Stimulated activated CD4-positive, alpha-beta T cell treated with anti-CD3 and anti-CD28 coated beads, TNF-alpha, amount 100 ng/mL, for 1 hour (primary cell): ENCODE measurements around the gene HSPA6.
"Not testable (repeated sequence)": the region's sequence is repeated elsewhere in the genome, so short reads cannot be mapped to it uniquely, and the experiment has no call there.

ENCODE experiments used
- DNase-seq, 3 donors: peaks; one replicate each; pipeline ENCODE4 v3.0.0-alpha.2; 2020; ENCODE audit warnings: low read depth in 3 of 3, low spot score in 1 of 3

HSPA6 gene

GRCh38 chr1:161531986-161532643 lies 7.8 kb downstream of the HSPA6 start:
- no peak for DNase-seq

- not testable (repeated sequence) for DNase-seq
Observed at GRCh38 chr1:161532644-161533567, 8.6 kb downstream of the HSPA6 start.

- DNase-seq: not testable (repeated sequence)
Observed at GRCh38 chr1:161537068-161537669, 12.8 kb downstream of the HSPA6 start.

GRCh38 chr1:161538925-161539479 lies 14.7 kb downstream of the HSPA6 start:
- DNase-seq: not testable (repeated sequence)

DNA sequence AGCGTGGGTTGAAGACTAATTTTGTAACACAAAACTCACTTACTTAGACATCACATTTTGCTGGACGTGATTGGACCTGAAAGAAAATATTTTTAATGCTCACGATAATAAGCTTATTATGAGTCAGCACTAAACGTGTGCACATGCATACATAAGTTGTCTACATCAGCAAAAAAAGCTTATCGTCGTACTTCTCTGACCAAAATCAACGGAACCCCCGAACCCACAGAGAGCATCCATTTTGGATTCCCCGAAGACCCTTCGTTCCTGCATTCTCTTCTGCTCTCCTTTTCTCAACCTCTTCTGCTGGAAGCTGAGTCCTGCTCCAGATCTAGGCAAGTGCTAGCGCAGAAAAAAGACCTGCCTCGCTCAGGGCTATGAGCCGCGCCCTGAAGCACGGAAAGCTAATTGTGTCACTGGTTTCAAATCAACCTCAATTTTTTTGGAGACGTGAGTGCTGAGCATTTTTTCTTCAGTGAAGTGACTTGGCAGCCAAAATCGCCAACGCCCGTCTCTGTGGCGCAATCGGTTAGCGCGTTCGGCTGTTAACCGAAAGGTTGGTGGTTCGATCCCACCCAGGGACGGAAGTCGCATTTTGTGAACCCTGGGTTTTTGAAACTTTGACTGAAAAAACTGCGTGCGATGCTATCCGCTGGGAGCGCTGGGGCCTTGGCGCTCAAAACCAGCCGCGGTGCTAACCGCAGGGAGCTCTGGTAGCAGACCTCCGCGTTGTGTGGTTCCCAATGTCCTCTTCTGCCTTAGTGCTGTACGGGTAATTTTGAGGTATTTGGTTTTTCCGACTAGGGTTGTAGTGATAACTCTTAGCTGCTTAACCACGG lies 15.6 kb downstream of the HSPA6 start:
- peak; percentile 72 to 100 (median 88) for DNase-seq

- DNase-seq: not testable (repeated sequence)
Observed at GRCh38 chr1:161540570-161540960, 16.2 kb downstream of the HSPA6 start.

GRCh38 chr1:161542091-161542559 lies 17.8 kb downstream of the HSPA6 start:
- DNase-seq: not testable (repeated sequence)

DNA sequence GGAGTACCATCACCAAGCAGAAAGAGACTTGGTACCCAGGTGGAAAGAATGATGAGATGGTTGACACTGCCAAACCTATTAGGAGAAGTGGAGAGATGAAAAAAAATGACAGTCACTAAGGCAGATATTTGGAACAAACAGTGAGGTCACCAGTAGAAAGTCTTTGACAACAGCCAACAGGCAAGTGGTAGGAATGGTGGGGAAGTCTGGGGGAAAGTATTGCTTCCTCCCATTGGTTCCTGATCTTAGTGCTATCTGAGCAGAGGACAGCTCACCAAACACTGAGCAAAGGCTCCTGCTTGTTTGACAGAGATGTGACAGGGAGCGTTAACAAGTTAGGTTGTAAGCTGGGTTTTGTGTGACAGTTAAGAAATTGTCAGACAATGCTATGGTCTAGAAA lies 18.8 kb downstream of the HSPA6 start:
- DNase-seq: not testable (repeated sequence)

DNA sequence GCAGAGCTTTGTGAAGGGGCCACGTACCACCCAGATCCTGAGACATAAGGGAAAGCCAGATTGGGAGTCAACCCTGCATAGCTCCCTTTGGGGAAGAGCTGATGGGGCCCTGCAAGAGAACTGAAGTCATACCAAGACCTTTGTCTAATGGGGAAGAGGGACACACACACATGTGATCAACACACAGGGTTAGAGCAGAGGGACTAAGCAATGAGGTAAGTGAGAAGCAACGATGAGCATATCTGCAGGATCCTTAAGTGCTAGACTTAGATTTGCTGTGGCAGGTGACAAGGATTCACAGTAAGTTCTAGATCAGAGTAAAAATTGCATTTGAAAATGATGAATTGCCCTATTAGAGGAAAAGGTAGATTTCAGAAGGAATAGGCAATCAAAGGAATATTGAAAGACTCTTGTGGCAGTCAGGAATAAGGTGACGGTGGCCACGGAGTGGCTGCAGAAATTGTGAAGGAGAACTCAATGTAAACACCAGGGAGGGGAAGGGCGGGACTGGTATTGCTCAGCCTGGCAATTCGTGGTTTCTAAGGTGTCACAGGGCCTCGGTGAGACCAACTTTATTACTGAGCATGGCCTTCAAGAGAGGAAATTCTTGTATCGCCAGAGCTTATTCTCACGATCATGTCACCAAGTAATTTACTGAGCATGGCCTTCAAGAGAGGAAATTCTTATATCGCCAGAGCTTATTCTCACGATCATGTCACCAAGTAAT lies 20.8 kb downstream of the HSPA6 start:
- not testable (repeated sequence) for DNase-seq

- not testable (repeated sequence) for DNase-seq
Observed at GRCh38 chr1:161547995-161548741, 23.8 kb downstream of the HSPA6 start.

GRCh38 chr1:161548749-161549406 lies 24.5 kb downstream of the HSPA6 start:
- not testable (repeated sequence) for DNase-seq

DNA sequence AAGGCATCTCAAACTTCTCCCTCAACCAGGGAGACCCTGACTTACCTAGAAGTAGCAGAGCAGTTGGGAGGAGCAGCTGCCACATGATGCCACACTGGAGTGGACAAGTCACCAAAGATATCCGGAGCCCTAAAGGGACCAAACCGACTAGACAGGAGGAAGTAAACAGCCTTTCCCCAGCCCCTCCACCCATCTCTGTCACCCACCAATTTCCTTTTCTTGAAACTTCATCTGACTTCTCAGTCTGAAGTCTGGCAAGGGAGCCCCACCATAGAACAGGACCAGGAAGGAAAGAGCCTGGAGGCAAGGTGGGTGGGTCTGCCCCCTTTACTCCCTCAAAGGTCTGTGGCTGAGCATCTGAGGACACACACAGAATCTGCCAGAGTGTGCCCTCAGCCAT lies 25.3 kb downstream of the HSPA6 start, which contains the start of gene FCGR3A:
Gene FCGR3A, minus strand, starts transcription at position 167 of the 400 bp plus-strand sequence. Its CDS starts 82 bp downstream, at position 85.
- no peak for DNase-seq

DNA sequence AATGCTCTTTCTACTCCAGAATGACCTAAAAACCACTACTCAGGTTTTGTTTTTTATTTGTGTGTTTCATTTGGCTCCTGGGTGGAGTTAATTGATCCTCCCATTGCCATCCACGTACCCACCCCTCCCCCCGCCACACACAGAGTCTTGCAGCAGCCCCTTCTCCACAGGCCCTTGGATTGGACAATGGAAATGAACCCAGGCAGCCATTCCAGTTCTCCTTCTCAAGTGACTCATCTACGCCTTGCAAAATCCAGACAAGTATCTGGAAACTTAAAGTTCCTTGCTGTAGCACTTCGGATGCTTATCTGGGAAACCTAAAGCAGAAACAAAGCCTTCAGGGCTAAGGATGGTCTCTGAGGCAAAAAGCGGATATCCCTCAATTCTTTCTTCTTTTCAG lies 26.6 kb downstream of the HSPA6 start:
- DNase-seq: not testable (repeated sequence)

- not testable (repeated sequence) for DNase-seq
Observed at GRCh38 chr1:161553631-161554030, 29.3 kb downstream of the HSPA6 start.

GRCh38 chr1:161554340-161554739 lies 30.0 kb downstream of the HSPA6 start:
- DNase-seq: not testable (repeated sequence)

DNA sequence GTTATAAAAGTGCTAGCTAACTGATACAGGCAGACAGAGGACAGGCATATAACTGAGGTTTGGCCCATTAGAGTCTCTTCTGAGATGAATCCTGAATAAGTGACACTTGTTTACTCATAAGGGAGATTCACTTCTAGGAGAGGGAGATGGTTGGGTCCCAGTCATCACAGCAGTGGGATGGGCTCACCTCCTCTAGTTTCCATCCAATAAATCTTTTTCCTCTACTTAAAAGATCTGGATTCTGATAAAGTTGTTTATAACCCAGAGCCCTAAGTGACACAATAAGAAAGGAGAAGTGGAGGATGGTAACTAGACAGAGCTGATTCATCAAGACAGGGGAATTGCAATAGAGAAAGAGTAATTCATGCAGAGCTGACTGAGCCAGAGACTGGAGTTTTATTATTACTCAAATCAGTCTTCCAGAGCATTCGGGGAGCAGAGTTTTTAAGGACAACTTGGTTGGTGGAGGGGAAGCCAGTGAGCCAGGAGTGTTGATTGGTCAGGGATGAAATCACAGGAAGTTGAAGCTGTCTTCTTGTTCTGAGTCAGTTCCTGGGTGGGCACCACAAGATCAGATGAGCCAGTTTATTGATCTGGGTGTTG lies 30.6 kb downstream of the HSPA6 start:
- DNase-seq: not testable (repeated sequence)

DNA sequence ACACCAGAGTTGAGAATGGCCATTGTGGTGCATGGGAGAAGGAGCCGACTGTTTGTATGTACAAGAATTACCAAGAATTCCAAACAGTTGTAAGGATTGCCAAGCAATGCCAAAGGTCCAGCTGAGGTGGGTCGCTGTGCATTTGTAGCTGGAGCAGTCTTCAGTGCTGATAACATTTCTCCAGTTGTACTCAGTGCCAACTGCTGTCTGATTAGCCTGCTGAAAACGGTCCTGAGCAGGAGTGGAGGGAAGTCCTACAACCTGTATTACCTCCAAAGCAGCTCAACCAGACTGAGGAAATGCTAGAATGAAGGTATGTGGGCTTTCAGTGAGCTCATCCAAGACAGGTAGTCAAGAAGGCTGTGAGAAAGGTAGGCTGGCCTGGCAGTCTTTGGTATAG lies 31.8 kb downstream of the HSPA6 start:
- DNase-seq: not testable (repeated sequence)

DNA sequence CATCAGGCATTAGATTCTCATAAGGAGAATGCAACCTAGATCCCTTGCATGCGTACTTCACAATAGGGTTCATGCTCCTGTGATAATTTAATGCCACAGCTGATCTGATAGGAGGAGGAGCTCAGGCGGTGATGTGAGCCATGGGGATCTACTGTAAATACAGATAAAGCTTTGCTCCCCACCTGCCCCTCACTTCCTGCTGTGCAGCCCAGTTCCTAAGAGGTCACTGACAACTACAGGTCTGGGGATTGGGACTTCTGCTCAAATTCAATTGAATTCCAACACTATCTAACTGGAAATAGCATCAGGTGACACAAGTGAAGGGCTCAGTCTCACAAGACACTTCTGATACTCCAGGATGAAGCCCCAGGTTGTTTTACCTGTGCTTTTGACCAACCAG lies 32.6 kb downstream of the HSPA6 start:
- not testable (repeated sequence) for DNase-seq
